ENCODE results near the gene DLG2. TPM values are rescaled to one million over a fixed set of nuclear protein-coding genes. Genes with fewer than 3 reads are reported as not detected.

The DLG2 gene
- total RNA-seq, 1 donor from 2014 or later: 0.43 TPM

DNA sequence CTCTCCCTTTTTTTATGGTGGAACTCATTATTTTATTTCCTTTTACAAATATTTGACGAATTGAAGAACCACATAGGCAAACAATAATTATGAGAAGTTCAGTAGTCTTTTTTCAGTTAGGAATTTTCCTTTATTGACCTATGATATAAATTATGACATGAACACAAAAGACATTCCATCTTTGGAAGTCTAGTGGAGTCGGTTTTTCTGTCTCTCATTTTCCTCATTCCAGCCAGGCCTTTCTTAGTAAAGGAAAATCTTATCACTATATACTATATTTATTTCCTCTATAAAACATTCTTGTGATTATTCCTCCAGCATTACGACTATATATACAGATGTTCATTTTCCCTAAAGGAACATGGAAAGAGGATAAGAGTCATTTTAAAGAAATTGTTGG is 1046.1 kb downstream of the DLG2 start:
- TF ChIP-seq, protein P1, sequence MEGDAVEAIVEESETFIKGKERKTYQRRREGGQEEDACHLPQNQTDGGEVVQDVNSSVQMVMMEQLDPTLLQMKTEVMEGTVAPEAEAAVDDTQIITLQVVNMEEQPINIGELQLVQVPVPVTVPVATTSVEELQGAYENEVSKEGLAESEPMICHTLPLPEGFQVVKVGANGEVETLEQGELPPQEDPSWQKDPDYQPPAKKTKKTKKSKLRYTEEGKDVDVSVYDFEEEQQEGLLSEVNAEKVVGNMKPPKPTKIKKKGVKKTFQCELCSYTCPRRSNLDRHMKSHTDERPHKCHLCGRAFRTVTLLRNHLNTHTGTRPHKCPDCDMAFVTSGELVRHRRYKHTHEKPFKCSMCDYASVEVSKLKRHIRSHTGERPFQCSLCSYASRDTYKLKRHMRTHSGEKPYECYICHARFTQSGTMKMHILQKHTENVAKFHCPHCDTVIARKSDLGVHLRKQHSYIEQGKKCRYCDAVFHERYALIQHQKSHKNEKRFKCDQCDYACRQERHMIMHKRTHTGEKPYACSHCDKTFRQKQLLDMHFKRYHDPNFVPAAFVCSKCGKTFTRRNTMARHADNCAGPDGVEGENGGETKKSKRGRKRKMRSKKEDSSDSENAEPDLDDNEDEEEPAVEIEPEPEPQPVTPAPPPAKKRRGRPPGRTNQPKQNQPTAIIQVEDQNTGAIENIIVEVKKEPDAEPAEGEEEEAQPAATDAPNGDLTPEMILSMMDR (IDR thresholded peaks at IDR 0.05): no peak
- Histone ChIP-seq H3K36me3 (no peaks in the 10 kb centered on the region), H3K27ac (no peak overlapping the region), H3K9me3 (no peaks in the 10 kb centered on the region), H3K4me1 (no peaks in the 10 kb centered on the region), H3K27me3 (no peaks in the 10 kb centered on the region), H3K4me3 (no peak overlapping the region)
- no peak for DNase-seq (ENCODE audit: low spot score in 2 of 2)
- intact Hi-C loops (cut with DNase I): no loop called here

DNA sequence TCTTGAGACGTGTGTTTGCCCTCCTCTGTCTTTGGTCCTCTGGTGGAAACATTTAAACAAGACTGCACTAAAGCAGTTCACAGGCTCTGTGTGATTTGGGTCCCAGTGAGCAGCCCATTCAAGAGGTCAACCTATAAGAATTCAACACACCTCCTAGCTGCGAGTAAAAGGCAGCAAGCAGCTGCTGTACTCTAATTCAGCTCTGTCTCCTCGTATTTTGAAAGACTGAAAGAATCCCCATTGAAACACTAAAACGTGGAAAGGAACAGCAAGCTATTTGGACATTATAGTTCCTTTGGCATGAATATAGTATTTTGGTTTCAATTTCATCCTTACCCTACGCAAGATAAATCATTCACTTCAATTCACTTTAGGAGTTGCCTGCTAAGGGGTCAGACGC is 1046.7 kb downstream of the DLG2 start:
- TF ChIP-seq, protein P1 (IDR thresholded peaks at IDR 0.05): no peak
- intact Hi-C loops (cut with DNase I): no loop called here

DNA sequence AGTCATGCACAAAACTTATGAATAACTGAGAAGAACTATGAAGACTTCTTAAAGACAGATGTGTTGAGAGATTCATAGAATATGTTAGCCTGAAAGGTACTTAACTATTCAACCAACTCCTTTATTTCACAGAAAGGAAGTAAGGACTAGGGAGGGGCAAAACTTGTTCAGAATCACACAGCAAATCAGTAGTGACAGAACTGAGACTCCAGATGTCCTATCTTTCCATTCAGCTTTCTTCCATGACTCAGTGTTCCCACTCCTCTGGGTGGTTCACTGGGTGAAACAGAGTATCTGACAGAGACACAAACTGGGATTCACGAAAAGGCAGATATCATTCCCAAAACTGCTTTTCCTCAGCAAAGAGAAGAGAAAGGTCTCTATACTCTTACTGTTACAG is 1053.3 kb downstream of the DLG2 start:
- no peaks in the 10 kb centered on the region for H3K4me1 ChIP-seq
- H3K27me3 ChIP-seq: no peaks in the 10 kb centered on the region
- no peak overlapping the region for H3K4me3 ChIP-seq
- no peak for DNase-seq (ENCODE audit: low spot score in 2 of 2)
- intact Hi-C loops (cut with DNase I): no loop called here
- no peaks in the 10 kb centered on the region for H3K9me3 ChIP-seq
- TF ChIP-seq, protein P1 (IDR thresholded peaks at IDR 0.05): no peak
- no peak overlapping the region for H3K27ac ChIP-seq
- no peaks in the 10 kb centered on the region for H3K36me3 ChIP-seq

More for the DNA sequence above, 1046.7 kb downstream of the DLG2 start:
- Histone ChIP-seq H3K4me3 (no peak overlapping the region), H3K36me3 (no peaks in the 10 kb centered on the region), H3K4me1 (no peaks in the 10 kb centered on the region), H3K27me3 (no peaks in the 10 kb centered on the region), H3K9me3 (no peaks in the 10 kb centered on the region), H3K27ac (no peak overlapping the region)
- no peak for DNase-seq (ENCODE audit: low spot score in 2 of 2)

DNA sequence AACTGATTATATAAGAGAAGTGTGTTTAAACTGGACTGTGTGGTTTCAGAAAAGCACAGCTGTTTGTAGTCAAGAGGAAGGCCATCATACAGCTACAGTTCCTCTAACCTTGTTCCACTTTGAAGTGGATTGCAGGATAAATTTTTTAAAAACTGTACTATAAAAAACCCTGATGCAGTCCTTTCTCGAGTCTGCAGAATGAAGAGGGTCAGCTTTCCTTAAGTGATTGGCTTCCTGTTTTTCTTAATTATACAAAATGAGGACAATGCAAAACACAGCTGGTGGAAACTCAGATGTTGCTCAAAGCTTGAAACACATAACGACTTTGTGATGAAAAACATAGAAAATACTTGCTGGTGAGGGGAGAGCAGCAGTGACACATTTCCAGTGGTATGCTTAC is 1060.5 kb downstream of the DLG2 start:
- no peak for DNase-seq (ENCODE audit: low spot score in 2 of 2)
- H3K27ac ChIP-seq: no peak overlapping the region
- no peaks in the 10 kb centered on the region for H3K36me3 ChIP-seq
- H3K4me1 ChIP-seq: no peaks in the 10 kb centered on the region
- H3K27me3 ChIP-seq: no peaks in the 10 kb centered on the region
- no peaks in the 10 kb centered on the region for H3K9me3 ChIP-seq
- TF ChIP-seq, protein P1 (IDR thresholded peaks at IDR 0.05): no peak
- intact Hi-C loops (cut with DNase I): no loop called here
- no peak overlapping the region for H3K4me3 ChIP-seq

DNA sequence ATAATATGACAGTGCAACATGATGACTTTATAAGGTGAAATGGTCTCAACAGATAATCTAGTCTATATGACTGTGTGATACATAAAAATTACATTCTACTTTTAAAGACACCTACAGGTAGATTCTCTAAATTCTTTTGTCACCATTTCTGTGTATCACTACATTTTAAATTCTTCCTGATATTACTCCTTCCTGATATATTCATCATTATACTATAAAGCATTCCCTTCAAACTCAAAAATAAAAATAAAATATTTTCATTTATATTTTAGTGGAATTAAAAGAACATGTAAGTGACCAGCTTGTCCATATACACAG is 1062.3 kb downstream of the DLG2 start:
- intact Hi-C loops (cut with DNase I): loop anchor here (5.0 kb wide), 1 partner anchor 738 kb away; no protein-coding TSS in a partner anchor
- DNase-seq (ENCODE audit: low spot score in 2 of 2): no peak
- TF ChIP-seq, protein P1 (IDR thresholded peaks at IDR 0.05): no peak
- no peaks in the 10 kb centered on the region for H3K4me1 ChIP-seq
- no peaks in the 10 kb centered on the region for H3K27me3 ChIP-seq
- no peaks in the 10 kb centered on the region for H3K36me3 ChIP-seq
- no peaks in the 10 kb centered on the region for H3K9me3 ChIP-seq
- no peak overlapping the region for H3K27ac ChIP-seq
- no peak overlapping the region for H3K4me3 ChIP-seq
